GM12801 (cell line): Measurements from ENCODE around the gene UGT1A6.

ENCODE experiments used
- TF ChIP-seq, protein P1 (sequence below): IDR thresholded peaks from one replicate; pipeline ENCODE4 v1.5.1; 2011; ENCODE audit warnings: control low read depth; ENCODE audit not compliant: insufficient read length; ENCODE audit errors: extremely low read depth

UGT1A6 gene

DNA sequence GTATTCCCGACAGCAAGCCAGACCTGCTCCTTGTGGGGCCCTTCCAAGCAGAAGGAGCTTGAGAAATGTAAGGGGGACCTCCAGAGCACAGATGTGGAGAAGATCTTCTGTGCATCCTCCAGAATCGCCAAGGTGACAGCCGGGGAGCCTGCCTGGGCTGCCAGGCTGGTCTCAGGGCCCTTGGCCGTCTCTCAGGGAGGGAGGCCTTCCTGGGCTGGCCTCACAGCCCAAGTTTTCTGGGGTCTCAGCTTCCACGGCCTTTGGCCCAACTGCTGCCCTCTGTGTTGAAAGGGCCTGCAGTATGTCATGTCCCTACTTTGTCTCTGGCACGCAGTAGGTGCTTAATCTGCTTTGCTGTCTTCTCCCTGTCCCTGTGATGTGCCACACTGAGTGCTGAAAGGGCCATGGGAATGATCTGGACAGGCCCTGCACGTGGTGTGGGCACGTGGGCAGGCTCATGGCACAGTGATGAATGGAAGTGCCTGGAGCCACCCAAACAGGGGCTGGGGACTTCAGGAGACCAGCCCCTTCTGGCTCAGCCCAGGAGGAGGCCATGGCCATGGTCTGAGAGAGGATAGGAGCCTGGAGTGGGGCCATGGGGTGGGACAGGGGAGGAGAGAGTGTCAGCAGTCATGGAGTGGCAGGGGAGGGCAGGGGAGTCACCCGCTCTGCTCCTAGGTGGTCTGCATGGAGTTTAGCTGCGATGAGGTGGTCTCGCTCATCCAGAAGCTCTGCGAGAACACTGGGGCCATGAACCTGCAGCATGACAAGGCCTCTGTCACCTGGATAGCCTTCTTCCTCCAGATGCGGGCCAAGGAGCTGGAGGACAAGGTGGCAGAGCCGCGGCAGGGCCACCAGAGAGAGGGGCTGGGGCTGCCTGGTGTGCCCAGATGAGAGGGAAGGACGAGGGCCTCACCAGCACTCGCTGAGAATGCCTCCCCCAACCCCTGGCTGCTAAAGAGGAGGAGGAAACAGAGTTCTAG, 126.2 kb downstream of the UGT1A6 start:
- TF ChIP-seq, protein P1, sequence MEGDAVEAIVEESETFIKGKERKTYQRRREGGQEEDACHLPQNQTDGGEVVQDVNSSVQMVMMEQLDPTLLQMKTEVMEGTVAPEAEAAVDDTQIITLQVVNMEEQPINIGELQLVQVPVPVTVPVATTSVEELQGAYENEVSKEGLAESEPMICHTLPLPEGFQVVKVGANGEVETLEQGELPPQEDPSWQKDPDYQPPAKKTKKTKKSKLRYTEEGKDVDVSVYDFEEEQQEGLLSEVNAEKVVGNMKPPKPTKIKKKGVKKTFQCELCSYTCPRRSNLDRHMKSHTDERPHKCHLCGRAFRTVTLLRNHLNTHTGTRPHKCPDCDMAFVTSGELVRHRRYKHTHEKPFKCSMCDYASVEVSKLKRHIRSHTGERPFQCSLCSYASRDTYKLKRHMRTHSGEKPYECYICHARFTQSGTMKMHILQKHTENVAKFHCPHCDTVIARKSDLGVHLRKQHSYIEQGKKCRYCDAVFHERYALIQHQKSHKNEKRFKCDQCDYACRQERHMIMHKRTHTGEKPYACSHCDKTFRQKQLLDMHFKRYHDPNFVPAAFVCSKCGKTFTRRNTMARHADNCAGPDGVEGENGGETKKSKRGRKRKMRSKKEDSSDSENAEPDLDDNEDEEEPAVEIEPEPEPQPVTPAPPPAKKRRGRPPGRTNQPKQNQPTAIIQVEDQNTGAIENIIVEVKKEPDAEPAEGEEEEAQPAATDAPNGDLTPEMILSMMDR, result no peak

DNA sequence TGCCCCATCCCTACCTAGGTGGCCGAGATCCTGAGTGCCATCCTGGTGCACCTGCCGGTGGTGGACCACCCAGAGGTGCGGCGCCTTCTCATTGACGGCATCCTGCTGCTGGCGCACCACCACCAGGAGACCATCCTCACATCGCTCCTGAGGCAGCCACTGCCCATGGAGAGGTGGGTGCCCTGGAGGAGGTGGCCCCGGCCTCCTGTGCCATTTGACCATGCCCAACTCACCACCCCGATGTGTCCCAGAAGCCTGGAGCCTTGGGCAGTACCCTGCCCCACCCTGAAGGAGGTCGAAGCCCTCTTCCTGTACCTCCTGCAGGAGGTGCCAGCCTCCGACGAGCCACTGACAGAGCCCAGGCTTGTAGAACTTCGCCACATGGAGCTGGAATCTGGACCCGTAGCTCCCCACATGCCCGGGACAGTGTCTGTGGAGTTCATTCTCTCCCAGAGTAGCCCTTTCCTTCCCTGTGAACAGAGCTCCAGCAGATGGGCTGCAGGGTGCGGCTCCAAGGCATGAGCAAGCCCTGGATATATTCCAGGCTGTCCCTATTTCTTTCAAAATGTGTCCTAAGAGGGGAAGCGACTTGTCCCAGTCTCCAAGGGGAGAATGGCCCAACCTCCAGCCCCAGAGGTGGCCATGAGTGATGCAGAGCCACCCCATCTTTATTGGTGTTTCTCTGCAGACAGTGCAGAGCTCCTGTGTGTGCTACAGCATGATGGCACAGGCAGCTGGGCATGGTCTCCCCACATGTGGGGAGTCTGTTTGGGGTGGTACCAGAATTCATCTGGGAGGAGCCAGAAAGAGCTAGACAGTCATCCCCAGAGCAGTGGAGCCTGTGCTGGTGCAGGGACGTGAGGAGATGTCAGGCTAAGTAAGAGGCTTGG, 127.4 kb downstream of the UGT1A6 start:
- TF ChIP-seq, protein P1, result no peak

DNA sequence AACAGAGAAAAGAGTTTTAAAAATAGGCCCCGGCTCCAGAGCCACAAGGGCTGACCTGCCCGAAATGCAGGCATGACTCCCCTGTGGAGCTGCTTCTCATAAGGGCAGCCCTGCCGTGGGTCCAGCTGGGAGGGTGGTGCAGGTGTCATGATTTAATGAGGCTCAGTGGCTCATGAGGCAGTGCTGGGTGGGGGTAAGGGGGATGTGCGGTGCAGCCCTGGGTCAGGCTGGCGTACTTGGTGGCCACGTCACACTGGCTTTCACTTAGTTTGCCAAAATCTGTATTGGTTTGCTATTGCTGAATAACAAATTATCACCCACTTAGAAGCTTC, 128.1 kb downstream of the UGT1A6 start:
- TF ChIP-seq, protein P1, result no peak

- TF ChIP-seq, protein P1, result no peak
Observed at GRCh38 chr2:233821196-233821595, 128.5 kb downstream of the UGT1A6 start.

- TF ChIP-seq, protein P1, result no peak
Observed at GRCh38 chr2:233821709-233822100, 129.0 kb downstream of the UGT1A6 start.

- TF ChIP-seq, protein P1, result no peak
Observed at GRCh38 chr2:233822101-233822771, 129.5 kb downstream of the UGT1A6 start.
